Measurements from ENCODE around the gene AACS.

- no peak for TF ChIP-seq CTCF (CRISPR knock-in tag; IDR thresholded peaks at IDR 0.05)
- TF ChIP-seq TBL1XR1 (IDR thresholded peaks at IDR 0.05; ENCODE audit: borderline replicate concordance, low read length, partially characterized antibody) = no peak
- no peak for TF ChIP-seq KDM5B (CRISPR knock-in tag; IDR thresholded peaks at IDR 0.05; ENCODE audit: borderline replicate concordance)
These were observed 14.4 kb upstream of the AACS start for GRCh38 chr12:125050868-125051267.
